HG02970 (cell line): ENCODE measurements around the gene ING2.
"Not testable (repeated sequence)": the region's sequence is repeated elsewhere in the genome, so short reads cannot be mapped to it uniquely, and the experiment has no call there.

Experiments
- ATAC-seq: cut with Tn5 transposase; IDR thresholded peaks from one replicate; pipeline ENCODE4 v1.9.1; 2021; ENCODE audit warnings: mild to moderate bottlenecking, moderate library complexity, moderate number of reproducible peaks; ENCODE audit not compliant: unreplicated experiment, low FRiP score

Gene ING2

DNA sequence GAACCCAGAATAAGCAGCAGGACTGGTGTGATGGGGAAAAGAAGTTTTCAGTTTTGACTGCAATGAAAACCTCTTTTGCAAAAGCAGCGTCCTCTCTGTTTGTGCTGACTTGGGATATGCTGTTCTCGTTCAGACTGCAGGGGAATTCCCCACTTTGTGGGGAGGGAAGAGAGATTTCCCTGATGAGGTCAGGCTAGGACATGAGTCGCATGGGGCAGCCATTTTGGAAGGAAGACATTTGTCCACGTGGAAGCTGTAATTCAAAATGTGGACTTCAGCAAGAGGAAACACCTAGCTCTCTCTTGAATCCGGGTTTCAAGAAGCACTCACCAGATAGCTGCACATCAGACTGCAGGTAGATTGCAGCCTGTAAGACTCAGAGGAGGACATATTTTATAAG, 39.3 kb downstream of the ING2 start:
- ATAC-seq, result no peak

GRCh38 chr4:183546376-183546775, 41.5 kb downstream of the ING2 start:
- no peak for ATAC-seq

- ATAC-seq, result no peak
These were observed 43.4 kb downstream of the ING2 start for GRCh38 chr4:183548306-183548705.

DNA sequence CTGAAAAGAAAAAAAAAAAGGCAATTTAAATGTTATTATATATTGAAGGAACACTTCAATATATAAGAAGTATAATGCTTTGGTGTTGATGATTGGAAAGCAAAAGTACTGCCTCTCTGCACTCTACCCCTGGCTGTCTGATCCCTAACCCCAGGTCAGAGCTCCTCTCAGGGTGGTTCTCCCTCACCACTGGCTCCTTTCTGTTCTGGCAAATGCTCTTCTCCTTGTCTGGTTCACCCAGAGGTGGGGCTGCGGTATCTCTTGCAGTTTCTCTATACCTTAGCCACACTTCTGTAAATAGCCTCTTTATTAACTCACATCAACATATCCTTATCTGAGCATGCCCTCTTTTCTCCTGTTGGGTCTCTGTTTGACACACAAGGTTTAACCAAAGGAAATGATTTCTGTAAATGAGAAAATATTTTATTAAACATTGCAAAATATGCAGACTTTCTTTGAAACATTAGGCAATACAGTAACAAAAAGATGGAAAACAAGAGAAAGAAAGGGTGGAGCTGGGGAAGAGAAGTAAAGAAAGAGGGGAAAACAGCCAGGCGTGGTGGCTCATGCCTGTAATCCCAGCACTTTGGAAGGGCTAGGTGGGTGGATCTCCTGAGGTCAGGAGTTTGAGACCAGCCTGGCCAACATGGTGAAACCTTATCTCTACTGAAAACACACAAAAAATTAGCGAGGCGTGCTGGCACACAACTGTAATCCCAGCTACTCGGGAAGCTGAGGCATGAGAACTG, 45.7 kb downstream of the ING2 start:
- ATAC-seq, result no peak

DNA sequence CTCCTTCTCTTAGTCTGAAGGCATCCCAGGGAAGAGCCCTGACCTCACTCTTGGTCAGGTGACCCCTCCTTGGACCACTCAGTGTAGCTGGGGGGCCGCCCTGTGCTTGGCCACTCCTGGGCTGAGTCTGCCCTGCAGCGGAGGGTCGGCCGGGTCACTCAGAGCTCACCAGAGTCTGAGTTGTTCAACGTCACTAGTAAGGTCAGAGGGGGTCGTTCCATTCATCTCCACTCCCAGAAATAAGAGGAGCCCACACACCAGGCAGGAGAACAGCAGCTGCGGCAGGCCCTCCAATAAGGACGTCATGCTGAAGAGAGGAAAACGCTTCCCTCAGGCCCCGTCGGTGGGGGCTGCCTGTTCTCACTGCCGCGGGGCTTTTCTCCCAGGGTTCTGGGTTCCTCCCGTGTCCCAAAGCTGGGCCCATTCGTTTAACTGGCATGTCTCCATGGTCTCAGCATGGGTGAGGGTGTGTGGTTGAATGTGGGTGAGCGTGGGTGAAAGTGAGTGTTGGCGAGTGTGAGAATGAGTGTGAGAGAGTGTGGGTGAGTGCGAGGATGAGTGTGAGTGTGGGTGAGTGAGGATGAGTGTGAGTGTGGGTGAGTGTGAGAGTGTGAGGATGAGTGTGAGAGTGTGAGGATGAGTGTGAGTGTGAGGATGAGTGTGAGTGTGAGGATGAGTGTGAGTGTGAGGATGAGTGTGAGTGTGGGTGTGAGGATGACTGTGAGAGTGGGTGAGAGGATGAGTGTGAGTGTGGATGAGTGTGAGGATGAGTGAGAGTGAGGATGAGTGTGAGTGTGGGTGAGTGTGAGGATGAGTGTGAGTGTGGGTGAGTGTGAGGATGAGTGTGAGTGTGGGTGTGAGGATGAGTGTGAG, 47.7 kb downstream of the ING2 start:
- no peak for ATAC-seq

- not testable (repeated sequence) for ATAC-seq
These were observed 48.3 kb downstream of the ING2 start for GRCh38 chr4:183553147-183553478.

- ATAC-seq, result no peak
These were observed 48.9 kb downstream of the ING2 start for GRCh38 chr4:183553601-183554345.

DNA sequence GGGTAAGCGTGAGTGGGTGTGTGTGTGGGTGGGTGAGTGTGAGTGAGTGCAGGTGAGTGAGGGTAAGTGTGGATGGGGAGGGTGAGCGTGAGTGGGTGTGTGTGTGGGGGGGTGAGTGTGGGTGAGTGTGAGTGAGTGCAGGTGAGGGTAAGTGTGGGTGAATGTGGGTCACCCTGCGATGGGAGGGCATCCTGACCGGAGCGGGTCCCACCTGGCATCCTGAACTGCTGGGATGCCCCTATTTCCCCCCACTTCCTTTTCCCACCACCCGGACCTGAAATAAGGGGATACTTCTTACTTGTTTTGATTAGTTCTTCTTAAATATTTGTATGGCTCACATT, 49.5 kb downstream of the ING2 start:
- ATAC-seq, result no peak

DNA sequence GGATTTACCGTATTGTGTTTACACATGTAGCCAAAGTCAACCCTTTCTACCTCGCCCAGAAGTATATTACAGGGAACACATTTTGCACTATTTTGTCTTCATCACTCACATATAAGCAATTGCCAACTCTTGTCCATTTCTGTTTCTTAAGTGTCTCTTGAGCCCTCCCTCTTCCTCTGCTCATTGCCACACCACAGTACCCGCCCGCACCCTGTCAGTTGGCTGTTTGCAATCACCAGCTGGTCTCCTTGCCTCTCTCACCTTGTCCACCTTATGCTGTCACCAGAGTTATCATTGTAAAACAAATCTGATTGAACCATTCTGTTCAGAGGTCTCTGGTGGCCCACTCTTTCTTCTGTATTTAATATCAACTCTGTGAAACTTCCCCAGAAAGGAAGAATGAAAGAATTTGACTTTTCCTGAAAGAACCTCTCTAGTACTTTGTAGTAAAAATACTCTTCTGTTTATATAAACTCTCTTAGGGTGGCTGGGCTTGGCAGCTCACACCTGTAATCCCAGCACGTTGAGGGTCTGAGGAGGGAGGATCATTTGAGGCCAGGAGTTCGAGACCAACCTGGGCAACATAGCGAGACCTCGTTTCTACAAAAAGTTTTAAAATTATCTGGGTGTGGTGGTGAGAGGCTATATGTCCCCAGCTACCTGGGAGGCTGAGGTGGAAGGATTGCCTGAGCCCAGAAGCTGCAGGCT, 50.2 kb downstream of the ING2 start:
- ATAC-seq, result no peak

GRCh38 chr4:183556947-183557346, 52.1 kb downstream of the ING2 start:
- ATAC-seq, result no peak

- ATAC-seq, result no peak
These were observed 52.8 kb downstream of the ING2 start for GRCh38 chr4:183557611-183558010.

DNA sequence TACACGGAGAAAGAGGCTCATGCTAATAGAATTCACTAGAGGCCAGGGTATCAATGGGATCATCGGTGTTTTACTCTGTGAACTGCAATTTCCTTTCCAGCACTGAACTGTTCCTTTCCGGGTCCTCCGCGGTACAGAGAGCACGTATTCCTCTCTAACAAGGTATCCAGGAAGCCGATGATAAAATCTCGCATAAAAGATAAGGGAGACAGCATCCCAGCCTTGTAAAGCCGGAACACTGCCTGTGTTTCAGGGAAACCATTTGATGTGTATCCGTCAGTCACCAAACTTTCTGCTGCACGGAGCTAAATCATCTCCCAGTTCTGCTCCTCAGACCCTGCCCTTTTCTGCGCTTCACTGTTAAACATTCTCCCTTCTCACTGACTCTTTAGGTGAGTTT, 54.0 kb downstream of the ING2 start:
- no peak for ATAC-seq

DNA sequence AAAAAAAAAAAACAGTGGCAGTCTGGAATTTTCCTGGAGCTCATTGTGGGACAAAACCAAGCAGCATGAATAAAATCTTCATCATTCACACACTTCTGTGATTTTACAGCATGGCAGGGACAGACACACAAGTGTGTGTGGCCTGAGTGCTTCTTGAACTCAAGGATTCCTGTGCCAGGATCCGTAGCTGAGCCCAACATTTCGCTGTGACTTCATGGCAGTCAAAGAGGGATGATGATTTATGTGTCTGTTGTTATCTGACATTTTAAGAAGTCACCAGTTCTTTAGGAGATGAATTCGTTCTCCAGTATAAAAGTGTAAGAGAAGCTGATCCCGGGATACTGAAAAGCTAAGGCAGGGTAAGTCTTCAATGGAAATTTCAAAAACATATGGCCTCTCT, 57.0 kb downstream of the ING2 start:
- ATAC-seq, result no peak
